ENCODE data around the gene TMC8. TPM values are rescaled to one million over a fixed set of nuclear protein-coding genes. Genes with fewer than 3 reads are reported as not detected.
A peak's percentile ranks its signal among the peaks of the same experiment; 100 is the strongest.

TMC8 gene
- total RNA-seq, 1 experiment from 2014 or later = 0.17 TPM

DNA sequence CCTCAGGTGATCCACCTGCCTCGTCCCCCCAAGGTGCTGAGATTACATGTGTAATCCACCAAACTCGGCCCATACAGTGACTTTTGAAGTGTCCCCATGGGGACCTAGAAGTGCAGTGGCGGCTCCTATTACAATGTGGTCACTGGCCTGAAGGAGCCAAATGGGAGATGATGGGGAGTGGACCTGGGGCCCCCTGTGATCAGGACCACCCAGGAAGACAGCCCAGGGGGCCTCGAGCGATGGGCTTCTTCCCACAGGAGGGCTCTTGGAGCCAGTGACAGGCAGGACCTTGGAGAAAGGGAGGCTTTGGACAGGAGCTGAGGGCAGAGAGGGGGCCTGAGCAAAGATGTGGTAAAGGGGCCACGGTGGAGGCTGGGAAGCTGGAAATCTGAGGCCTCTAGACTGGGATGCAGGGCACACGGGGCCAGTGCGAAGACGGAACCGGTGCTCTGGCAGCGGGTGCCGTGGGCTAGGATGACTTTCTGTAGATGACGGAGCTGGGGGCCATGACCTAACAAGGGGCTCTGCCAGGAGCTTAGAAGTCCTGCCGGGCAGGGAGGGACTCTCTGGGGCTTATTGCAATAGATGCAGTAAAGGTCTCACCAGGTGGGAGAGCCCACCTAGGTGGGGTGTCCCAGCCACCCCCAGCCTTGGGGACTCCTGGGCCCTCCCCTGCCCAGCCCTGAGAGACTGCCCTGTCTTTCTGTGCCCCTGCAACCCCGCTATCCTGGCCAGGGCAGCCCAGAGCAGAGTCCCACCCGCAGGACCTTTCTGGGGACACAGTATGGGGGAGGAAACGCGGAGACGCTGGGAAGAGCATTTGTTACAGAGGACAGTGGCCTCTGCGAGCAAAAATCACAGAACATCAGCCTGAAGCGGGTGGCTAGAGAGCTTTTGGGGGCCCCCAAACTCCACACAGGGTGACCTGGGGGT lies 12.9 kb downstream of the TMC8 start:
- in situ Hi-C loops (cut with HindIII; ENCODE audit: low pct_unique_long_range_greater_than_20kb, low sequenced_read_pairs) = no loop called here
- no peak for DNase-seq (ENCODE audit: low read depth)

DNA sequence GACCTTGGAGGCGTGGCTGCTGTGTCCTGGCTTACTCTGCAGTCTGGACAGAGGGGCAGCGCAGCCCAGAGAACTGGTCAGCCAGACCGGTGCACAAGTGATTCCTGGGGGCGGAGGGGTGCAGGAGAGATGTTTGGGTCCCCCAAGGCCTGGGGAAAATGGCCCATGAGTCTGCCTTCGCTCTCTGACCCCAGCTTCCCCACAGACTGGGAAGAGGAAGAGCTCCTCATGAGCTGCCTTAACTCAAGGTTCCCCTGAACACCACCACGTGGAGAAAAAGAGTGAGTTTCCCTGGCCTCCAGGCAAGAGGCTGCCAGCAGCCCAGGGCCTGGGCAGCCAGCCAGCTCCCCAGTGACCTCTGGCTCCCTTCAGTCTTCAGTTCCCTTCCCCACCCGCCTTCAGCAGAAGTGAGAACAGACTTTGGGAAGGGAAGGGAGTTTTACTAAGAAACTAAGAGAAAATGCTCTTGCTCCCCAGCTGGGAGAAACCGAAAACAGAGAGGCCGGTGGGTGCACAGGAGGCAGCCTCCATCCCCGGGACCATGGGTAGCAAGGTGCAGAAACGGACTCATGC lies 13.7 kb downstream of the TMC8 start:
- in situ Hi-C loops (cut with HindIII; ENCODE audit: low pct_unique_long_range_greater_than_20kb, low sequenced_read_pairs) = no loop called here
- peak; percentile 74 for DNase-seq (ENCODE audit: low read depth)

DNA sequence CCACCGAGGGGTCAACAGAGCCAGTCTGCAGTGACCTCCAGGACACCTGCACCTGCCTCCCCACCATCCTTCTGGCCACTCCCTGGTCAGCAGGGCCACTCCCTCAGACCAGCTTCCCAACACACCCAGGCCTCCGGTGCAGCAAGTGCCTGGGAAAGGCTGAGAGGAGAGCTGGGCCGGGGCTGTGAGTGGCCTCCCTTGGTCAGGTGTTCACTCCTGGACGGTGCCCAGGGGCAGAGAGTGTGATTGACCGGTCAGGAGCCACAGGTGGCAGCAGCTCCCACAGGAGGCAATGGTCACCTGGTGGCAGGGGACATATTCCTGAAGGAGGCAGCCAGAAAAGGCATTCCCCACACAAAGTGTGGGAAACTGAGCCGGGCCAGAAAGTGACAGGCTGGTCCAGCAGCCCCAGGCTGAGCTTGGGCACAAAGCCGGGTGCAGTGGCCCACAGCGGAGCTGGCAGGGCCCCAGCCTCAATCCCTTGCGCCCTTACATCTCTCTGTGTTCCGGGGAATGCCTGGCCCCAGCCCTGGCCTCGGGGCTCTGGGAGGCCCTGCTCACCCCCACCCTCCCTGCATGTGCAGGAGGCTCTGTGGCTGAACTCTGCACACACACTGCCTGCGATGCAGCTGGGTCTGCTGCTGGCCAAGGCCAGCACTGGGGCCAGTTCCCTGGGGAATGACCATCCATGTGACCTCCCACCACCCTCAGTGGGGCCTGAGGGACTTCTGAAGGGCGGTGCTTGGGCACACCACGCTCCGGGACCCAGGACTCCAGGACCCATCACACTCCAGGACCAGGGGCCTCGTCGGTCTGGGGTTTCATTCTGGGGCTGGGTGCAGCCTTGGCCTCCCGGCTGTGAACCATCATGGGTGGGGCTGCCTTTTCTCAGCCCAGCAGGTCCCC lies 14.4 kb downstream of the TMC8 start:
- in situ Hi-C loops (cut with HindIII; ENCODE audit: low pct_unique_long_range_greater_than_20kb, low sequenced_read_pairs) = no loop called here
- DNase-seq (ENCODE audit: low read depth) = peak; percentile 53

GRCh38 chr17:78146471-78146869 lies 15.9 kb downstream of the TMC8 start:
- no peak for DNase-seq (ENCODE audit: low read depth)
- in situ Hi-C loops (cut with HindIII; ENCODE audit: low pct_unique_long_range_greater_than_20kb, low sequenced_read_pairs) = no loop called here

- no peak for DNase-seq (ENCODE audit: low read depth)
- in situ Hi-C loops (cut with HindIII; ENCODE audit: low pct_unique_long_range_greater_than_20kb, low sequenced_read_pairs) = no loop called here
These were observed 16.3 kb downstream of the TMC8 start for GRCh38 chr17:78146881-78147280.

DNA sequence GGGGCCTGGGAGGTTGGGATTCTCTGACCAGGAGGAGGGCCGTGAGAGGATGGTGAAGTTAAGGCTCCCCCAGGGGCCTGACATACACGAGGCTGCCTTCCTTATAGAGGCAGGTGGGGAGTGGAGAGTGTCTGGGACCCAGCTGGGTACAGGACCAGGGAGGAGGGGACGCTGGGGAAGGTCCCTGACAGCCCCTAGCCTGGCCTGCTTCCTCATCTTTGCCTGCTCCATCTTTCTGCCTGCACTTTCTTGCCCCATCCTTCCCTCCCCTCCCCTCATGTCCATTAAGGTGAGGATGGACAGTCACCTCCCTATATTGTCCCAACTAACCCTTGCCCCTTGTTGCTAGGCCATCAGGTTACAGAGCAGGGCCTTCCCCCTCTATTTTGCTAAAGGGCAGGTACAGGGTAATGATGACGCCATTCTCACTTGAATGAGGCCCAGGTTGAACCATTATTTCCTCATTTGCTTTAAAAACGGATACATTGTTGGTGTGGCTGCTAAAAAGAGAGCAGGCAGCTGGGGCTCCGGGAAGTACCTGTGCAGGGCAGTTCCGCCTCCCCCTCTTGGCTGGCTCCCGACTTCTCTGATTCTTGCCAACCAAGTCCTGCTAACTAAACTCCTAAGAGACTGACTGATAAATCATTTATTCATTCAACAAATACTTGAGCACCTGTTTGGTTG lies 16.9 kb downstream of the TMC8 start:
- in situ Hi-C loops (cut with HindIII; ENCODE audit: low pct_unique_long_range_greater_than_20kb, low sequenced_read_pairs) = no loop called here
- DNase-seq (ENCODE audit: low read depth) = no peak

DNA sequence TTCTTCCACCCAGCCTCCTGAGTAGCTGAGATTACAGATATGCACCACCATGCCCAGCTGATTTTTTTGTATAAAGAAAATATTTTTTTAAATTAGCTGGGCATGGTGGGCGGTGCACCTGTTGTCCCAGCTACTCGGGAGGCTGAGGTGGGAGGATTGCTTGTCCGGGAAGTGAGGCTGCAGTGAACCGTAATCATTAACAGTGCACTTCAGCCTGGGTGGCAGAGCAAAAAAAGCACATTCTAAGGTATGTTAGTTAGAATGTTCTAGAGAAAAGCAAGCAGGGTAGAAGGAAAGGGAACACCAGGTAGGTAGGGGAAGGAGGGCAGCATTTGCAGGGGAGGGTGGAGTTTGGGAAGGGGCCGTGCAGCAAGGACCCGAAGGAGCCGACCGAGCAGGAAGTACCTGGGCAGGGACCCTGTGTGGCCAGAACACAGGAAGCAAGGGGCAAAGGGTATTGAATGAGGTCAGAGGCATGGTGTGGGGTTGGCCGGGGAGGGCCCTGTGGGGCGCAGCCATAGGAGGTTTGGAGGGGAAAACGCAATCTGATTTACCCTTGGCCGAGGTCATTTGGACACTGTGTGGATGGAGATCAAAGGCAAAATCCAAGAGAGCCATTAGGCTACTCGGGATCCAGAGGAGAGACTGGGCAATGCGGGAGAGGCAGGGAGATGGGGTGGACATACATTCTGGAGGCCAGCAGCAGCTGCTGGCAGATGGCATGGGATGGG lies 17.9 kb downstream of the TMC8 start:
- DNase-seq (ENCODE audit: low read depth) = no peak
- in situ Hi-C loops (cut with HindIII; ENCODE audit: low pct_unique_long_range_greater_than_20kb, low sequenced_read_pairs) = no loop called here

GRCh38 chr17:78151514-78152008 lies 21.0 kb downstream of the TMC8 start:
- peak; percentile 75 for DNase-seq (ENCODE audit: low read depth)
- in situ Hi-C loops (cut with HindIII; ENCODE audit: low pct_unique_long_range_greater_than_20kb, low sequenced_read_pairs) = no loop called here

DNA sequence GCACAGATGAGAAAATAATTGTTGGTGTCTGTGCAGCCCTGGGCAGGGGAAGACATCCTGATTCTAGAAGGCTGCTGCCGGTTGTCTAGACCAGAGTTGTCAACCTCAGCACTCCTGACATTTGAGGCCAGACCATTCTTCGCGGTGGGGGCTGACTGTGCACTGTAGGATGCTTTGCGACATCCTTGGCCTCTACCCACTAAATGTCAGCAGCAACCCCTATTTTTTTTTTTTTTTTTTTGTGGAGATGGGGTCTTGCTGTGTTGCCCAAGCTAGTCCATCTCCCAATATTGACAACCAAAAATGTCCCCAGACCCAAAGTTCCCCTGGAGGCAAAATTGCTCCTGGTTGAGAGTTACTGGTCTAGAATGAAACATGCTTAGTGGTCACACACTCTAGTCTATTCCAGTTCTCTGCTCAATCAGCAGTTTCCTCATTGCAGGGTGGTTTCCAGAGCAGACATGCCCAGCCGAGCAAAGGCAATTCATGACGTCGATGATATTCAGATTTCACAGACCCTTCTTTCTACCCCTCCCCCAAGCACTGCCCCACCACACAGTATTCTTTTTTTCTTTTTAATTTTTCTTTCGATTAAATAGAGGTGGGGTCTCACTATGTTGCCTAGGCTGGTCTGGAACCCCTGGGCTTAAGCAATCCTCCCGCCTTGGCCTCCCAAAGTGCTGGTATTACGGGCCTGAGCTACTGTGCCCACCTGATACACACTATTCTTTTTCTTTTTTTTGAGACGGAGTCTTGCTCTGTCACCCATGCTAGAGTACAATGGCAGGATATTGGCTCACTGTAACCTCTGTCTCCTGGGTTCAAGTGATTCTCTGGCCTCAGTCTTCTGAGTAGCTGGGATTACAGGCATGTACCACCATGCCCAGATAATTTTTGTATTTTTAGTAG lies 24.6 kb downstream of the TMC8 start:
- DNase-seq (ENCODE audit: low read depth) = no peak
- in situ Hi-C loops (cut with HindIII; ENCODE audit: low pct_unique_long_range_greater_than_20kb, low sequenced_read_pairs) = no loop called here

- in situ Hi-C loops (cut with HindIII; ENCODE audit: low pct_unique_long_range_greater_than_20kb, low sequenced_read_pairs) = no loop called here
- DNase-seq (ENCODE audit: low read depth) = no peak
These were observed 29.1 kb downstream of the TMC8 start for GRCh38 chr17:78159575-78160158.

- DNase-seq (ENCODE audit: low read depth) = no peak
- in situ Hi-C loops (cut with HindIII; ENCODE audit: low pct_unique_long_range_greater_than_20kb, low sequenced_read_pairs) = no loop called here
These were observed 33.5 kb downstream of the TMC8 start for GRCh38 chr17:78163881-78164747.

GRCh38 chr17:78164748-78165607 lies 34.4 kb downstream of the TMC8 start:
- DNase-seq (ENCODE audit: low read depth) = no peak
- in situ Hi-C loops (cut with HindIII; ENCODE audit: low pct_unique_long_range_greater_than_20kb, low sequenced_read_pairs) = no loop called here

GRCh38 chr17:78166416-78166815 lies 35.8 kb downstream of the TMC8 start:
- in situ Hi-C loops (cut with HindIII; ENCODE audit: low pct_unique_long_range_greater_than_20kb, low sequenced_read_pairs) = no loop called here
- no peak for DNase-seq (ENCODE audit: low read depth)

GRCh38 chr17:78168242-78168902 lies 37.8 kb downstream of the TMC8 start, which contains the start of gene SYNGR2:
Gene SYNGR2, plus strand, starts transcription at chr17:78168581. Its CDS starts 36 bp downstream, at chr17:78168617.
- in situ Hi-C loops (cut with HindIII; ENCODE audit: low pct_unique_long_range_greater_than_20kb, low sequenced_read_pairs) = no loop called here
- DNase-seq (ENCODE audit: low read depth) = peak; percentile 78
